Adrenal gland (tissue), 12 donors: Measurements from ENCODE around the gene CDCA4. TPM values are rescaled to one million over a fixed set of nuclear protein-coding genes. Genes with fewer than 3 reads are reported as not detected.
A peak's percentile ranks its signal among the peaks of the same experiment; 100 is the strongest.

Experiments
- DNase-seq, 7 donors: peaks; one replicate each; pipeline ENCODE4 v3.0.0-alpha.2; 2019 to 2020
- H3K27ac ChIP-seq, 5 donors: fragments of 200-600 bp; sonication (generic) in 4 of 5; 1 replicate in 3 of 5; 2 replicates in 2 of 5; pipeline versions ENCODE4 v1.5.1 to v1.8.0; 2016 to 2020; ENCODE audit warnings: mild to moderate bottlenecking in 1 of 5
- H3K27me3 ChIP-seq: fragments of 200-600 bp; 2 replicates; pipeline ENCODE4 v1.8.0; 2021
- H3K36me3 ChIP-seq, 2 donors: fragments of 200-600 bp; replicated peaks in 1 of 2; 1 replicate in 1 of 2; 2 replicates in 1 of 2; pipeline versions ENCODE4 v1.5.1 to v1.8.0; 2018 to 2022
- H3K4me1 ChIP-seq, 2 donors: fragments of 200-600 bp; replicated peaks in 1 of 2; 1 replicate in 1 of 2; 2 replicates in 1 of 2; pipeline versions ENCODE4 v1.5.1 to v1.8.0; 2018 to 2021
- H3K4me3 ChIP-seq, 4 donors: fragments of 200-600 bp; sonication (generic) in 3 of 4; one replicate each; pipeline ENCODE4 v1.5.1; 2016 to 2018
- H3K9me3 ChIP-seq, 3 donors: fragments of 200-600 bp; sonication (generic) in 1 of 3; replicated peaks in 1 of 3; 1 replicate in 2 of 3; 2 replicates in 1 of 3; pipeline versions ENCODE4 v1.5.1 to v1.8.0; 2016 to 2021
- CTCF ChIP-seq, 6 experiments: fragments of 450-650 bp in 4 of 6; fragments of 200-600 bp in 2 of 6; sonication (generic) in 1 of 6; IDR thresholded peaks; 1 replicate in 5 of 6; 2 replicates in 1 of 6; pipeline versions ENCODE4 v1.5.1 to v1.8.0; 2016 to 2021; ENCODE audit warnings: antibody characterized with exemption in 6 of 6, mild to moderate bottlenecking in 2 of 6, moderate library complexity in 1 of 6
- POLR2A ChIP-seq, 2 donors: fragments of 450-650 bp; IDR thresholded peaks; one replicate each; pipeline ENCODE4 v1.6.1; 2017; ENCODE audit warnings: antibody characterized with exemption in 2 of 2, mild to moderate bottlenecking in 2 of 2, moderate library complexity in 1 of 2
- WGBS, 4 donors: extraction: QIAGEN DNeasy Blood & Tissue Kit in 2 of 4; methylation state at CpG; one replicate each; pipeline versions ENCODE4 v1.1.5 to v1.1.7; 2013 to 2017; 5-methylcytosine and 5-hydroxymethylcytosine counted together
- intact Hi-C, 2 donors: fragments of 100-400 bp; cut with DNase I; formaldehyde crosslinking; loops; one replicate each; pipeline versions ENCODE4 v1.14.1 to v1.15.0; 2022 to 2023
- polyA plus RNA-seq, 3 donors: library from polyadenylated mRNA; stranded (reverse); fragments of 200-250 nt in 2 of 3; fragments of 350-450 nt in 1 of 3; fragmentation: Illumina TruSeq in 1 of 3; extraction: RNeasy Lipid Tissue Mini Kit (QIAGEN cat#74804) in 1 of 3; gene quantifications; one replicate each; pipeline ENCODE4 v1.2.3, GENCODE V29; 2013 to 2014
- total RNA-seq, 9 donors: library from RNA; depleted of rRNA in 4 of 9; stranded (reverse); fragments of >200 nt in 4 of 9; fragments of 120-200 nt in 1 of 9; fragmentation: NEBNext Ultra II Directional in 1 of 9; extraction: Animal tissue kit (Norgen Biotek cat#: 25700) in 1 of 9; gene quantifications; one replicate each; pipeline versions ENCODE4 v1.1.0 to v1.2.4, GENCODE V29; 2013 to 2023
- donor health status: healthy with polysubstance abuse.
- donor health status: Bipolar disorder and iron deficiency.
- donor health status: DM: yes; HTN: yes; CAD: no.
- donor health status: DM: no; HTN: no; CAD: no.
- donor health status: DM: no; HTN: no; CAD: no.
- donor health status: DM: yes; HTN: yes; CAD: no.

The CDCA4 gene
- total and polyA plus RNA-seq, 12 donors = 0.66 to 10.5 (median 4.1) TPM

GRCh38 chr14:104978746-104979691 lies 41.9 kb downstream of the CDCA4 start:
- H3K4me1 ChIP-seq = peaks cover 10 to 27% of the 10 kb centered on the region in 2 donors
- DNase-seq = peak in 2 of 7 donors; percentile 30 to 34
- no peaks in the 10 kb centered on the region for H3K27me3 ChIP-seq
- H3K4me3 ChIP-seq = peak overlapping the region in 1 of 4 donors; percentile 64
- 66 to 79% (median 68%) methylated on average over 21 to 32 of the region's 32 CpGs for WGBS, 4 donors
- TF ChIP-seq POLR2A (IDR thresholded peaks at IDR 0.05) (no peak), CTCF (IDR thresholded peaks at IDR 0.05) (no peak)
- H3K9me3 ChIP-seq = no peaks in the 10 kb centered on the region
- H3K36me3 ChIP-seq = no peaks in the 10 kb centered on the region
- intact Hi-C loops = loop anchor here in 1 of 2 donors (5.0 kb wide), 1 partner anchor 68 kb away; no protein-coding TSS in a partner anchor
- peak overlapping the region in 2 of 5 donors; percentile 79 to 82 for H3K27ac ChIP-seq

- peak; percentile 75 to 87 (median 81) for DNase-seq
- intact Hi-C loops = loop anchor here (2.0 to 5.0 kb wide), 2 partner anchors 69 kb away; no protein-coding TSS in a partner anchor
- peaks cover 20 to 37% of the 10 kb centered on the region in 2 donors for H3K4me1 ChIP-seq
- TF ChIP-seq CTCF (IDR thresholded peaks at IDR 0.05) = no peak
- peak in 1 of 2 donors; percentile 47 for TF ChIP-seq POLR2A (IDR thresholded peaks at IDR 0.05)
- H3K4me3 ChIP-seq = peak within 1 kb of the TSS in 1 of 4 donors; percentile 64
- WGBS, 4 donors = 3 to 16% (median 9%) methylated on average over 32 to 108 of the region's 111 CpGs
- no peaks in the 10 kb centered on the region for H3K9me3 ChIP-seq
- no peaks in the 10 kb centered on the region for H3K27me3 ChIP-seq
- peak within 1 kb of the TSS in 1 of 5 donors; percentile 82 for H3K27ac ChIP-seq
- H3K36me3 ChIP-seq = no peaks in the 10 kb centered on the region
Observed at GRCh38 chr14:104977681-104978653, 42.9 kb downstream of the CDCA4 start, which contains the start of gene AHNAK2. AHNAK2 (minus strand) TSS chr14:104978374; CDS start chr14:104978237, 137 bp downstream.

- Histone ChIP-seq H3K9me3 (no peaks in the 10 kb centered on the region), H3K27ac (no peak overlapping the region), H3K36me3 (no peaks in the 10 kb centered on the region), H3K4me3 (peak overlapping the region in 1 of 4 donors; percentile 64), H3K4me1 (peaks cover 20 to 41% of the 10 kb centered on the region in 2 donors), H3K27me3 (no peaks in the 10 kb centered on the region)
- WGBS, 4 donors = 73 to 92% (median 85%) methylated on average over 4 to 11 of the region's 11 CpGs
- peak in 1 of 7 donors; percentile 29 for DNase-seq
- intact Hi-C loops = loop anchor here (2.0 to 5.0 kb wide), 2 partner anchors 70 kb away; no protein-coding TSS in a partner anchor
- TF ChIP-seq POLR2A (IDR thresholded peaks at IDR 0.05) = no peak
- no peak for TF ChIP-seq CTCF (IDR thresholded peaks at IDR 0.05)
Observed at GRCh38 chr14:104977008-104977680, 43.7 kb downstream of the CDCA4 start.
